ENCODE measurements around the gene RUNX2. TPM values are rescaled to one million over a fixed set of nuclear protein-coding genes. Genes with fewer than 3 reads are reported as not detected.

RUNX2 gene
- total and polyA plus RNA-seq, 9 of the 15 experiments (the other 6 are each of a cell fraction or from before 2014, with no cell fraction given) = 0.29 to 1.00 (median 0.43) TPM

DNA sequence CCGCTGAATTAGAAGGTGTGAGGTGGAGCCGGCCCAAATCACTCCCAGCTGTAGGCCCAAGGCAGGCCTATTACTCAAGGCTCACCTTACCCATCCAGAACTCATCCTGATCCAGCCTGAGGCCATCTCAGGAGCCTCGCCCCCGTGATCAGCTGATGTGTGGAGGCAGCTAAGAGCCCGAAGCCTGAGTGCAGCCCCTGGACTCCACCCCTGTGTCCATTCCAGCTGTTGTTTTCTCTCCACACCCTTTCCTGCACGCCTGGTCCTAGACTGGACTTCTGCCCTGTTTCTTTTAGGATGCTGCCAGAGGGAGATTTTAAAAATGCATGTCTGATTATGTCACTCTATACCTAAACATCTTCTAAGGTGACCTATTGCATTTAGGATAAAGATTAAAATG is 174.3 kb downstream of the RUNX2 start (continued):
- no peak for TF ChIP-seq MTA2 (IDR thresholded peaks at IDR 0.05; ENCODE audit: low read depth)
- TF ChIP-seq, protein P1, sequence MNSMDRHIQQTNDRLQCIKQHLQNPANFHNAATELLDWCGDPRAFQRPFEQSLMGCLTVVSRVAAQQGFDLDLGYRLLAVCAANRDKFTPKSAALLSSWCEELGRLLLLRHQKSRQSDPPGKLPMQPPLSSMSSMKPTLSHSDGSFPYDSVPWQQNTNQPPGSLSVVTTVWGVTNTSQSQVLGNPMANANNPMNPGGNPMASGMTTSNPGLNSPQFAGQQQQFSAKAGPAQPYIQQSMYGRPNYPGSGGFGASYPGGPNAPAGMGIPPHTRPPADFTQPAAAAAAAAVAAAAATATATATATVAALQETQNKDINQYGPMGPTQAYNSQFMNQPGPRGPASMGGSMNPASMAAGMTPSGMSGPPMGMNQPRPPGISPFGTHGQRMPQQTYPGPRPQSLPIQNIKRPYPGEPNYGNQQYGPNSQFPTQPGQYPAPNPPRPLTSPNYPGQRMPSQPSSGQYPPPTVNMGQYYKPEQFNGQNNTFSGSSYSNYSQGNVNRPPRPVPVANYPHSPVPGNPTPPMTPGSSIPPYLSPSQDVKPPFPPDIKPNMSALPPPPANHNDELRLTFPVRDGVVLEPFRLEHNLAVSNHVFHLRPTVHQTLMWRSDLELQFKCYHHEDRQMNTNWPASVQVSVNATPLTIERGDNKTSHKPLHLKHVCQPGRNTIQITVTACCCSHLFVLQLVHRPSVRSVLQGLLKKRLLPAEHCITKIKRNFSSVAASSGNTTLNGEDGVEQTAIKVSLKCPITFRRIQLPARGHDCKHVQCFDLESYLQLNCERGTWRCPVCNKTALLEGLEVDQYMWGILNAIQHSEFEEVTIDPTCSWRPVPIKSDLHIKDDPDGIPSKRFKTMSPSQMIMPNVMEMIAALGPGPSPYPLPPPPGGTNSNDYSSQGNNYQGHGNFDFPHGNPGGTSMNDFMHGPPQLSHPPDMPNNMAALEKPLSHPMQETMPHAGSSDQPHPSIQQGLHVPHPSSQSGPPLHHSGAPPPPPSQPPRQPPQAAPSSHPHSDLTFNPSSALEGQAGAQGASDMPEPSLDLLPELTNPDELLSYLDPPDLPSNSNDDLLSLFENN (IDR thresholded peaks at IDR 0.05; ENCODE audit: low read depth in 2 of 2, low read length in 2 of 2) = no peak
- TF ChIP-seq CCAR2 (IDR thresholded peaks at IDR 0.05; ENCODE audit: low read depth, low read length) = no peak
- no peak for TF ChIP-seq TSC22D4 (tag; IDR thresholded peaks at IDR 0.05)
- TF ChIP-seq ZNF584 (CRISPR knock-in tag; IDR thresholded peaks at IDR 0.05; ENCODE audit: low read depth) = no peak

DNA sequence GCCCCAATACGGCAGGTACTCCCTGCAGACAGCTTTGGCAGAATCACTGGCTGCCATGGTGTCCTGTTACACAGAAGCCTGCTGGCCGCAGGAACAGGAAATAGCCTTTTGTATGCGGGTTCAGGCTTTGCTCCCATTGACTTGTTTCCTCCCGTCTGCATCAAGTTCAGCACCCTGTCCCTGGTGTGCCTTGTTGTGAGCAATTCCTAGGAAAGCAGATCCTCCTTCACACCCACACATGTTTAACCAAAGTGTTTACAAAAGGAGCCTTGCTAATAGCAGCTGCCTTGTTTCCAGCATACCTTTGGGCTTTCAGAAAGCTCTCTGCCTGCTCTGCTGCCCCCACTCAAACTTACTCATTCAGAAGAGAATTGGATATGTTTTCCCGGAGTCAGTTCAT is 176.8 kb downstream of the RUNX2 start:
- no peaks in the 10 kb centered on the region for H3K79me2 ChIP-seq (ENCODE audit: control insufficient read depth, insufficient read depth, low read length)
- H3K36me3 ChIP-seq (ENCODE audit: control insufficient read depth, insufficient read depth, low read length) = no peaks in the 10 kb centered on the region
- no peaks in the 10 kb centered on the region for H4K20me1 ChIP-seq (replicated peaks; ENCODE audit: control insufficient read depth, insufficient read depth, low read length)
- peak overlapping the region; percentile 47; the same call in 1 of the 2 replicates for H3K4me2 ChIP-seq (ENCODE audit: insufficient read depth, low read length)
- no peak overlapping the region for H3K9ac ChIP-seq (ENCODE audit: insufficient read depth in 1 of 2, low read depth in 2 of 2, low read length in 2 of 2)
- POLR2A ChIA-PET = interaction anchor here (0.9 to 1.5 kb wide), 3 partner anchors 9 to 127 kb away, joined by 3 to 6 read pairs (median 4); no protein-coding TSS in a partner anchor
- no peaks in the 10 kb centered on the region for H3K27me3 ChIP-seq (ENCODE audit: control insufficient read depth in 2 of 2, insufficient read depth in 2 of 2, low read length in 2 of 2)
- DNase-seq (ENCODE audit: extremely low read depth in 1 of 4, low spot score in 3 of 4) (peak in 2 of 4 experiments; percentile 13 to 26), ATAC-seq (peak; percentile 52), FAIRE-seq (peak; percentile 77)
- H3K27ac ChIP-seq (ENCODE audit: extremely low read depth, low read depth, low read length) = no peak overlapping the region
- peaks cover 0 to 14% of the 10 kb centered on the region in 2 experiments; a peak in 1 of 5 replicates for H3K4me1 ChIP-seq (replicated peaks in 1 of 2; ENCODE audit: control insufficient read depth in 2 of 2, insufficient read depth in 2 of 2, low read length in 2 of 2)
- intact Hi-C loops (cut with micrococcal nuclease) (no loop called here), in situ Hi-C loops (cut with MboI) (no loop called here)
- H3K4me3 ChIP-seq = no peak overlapping the region
- CTCF ChIA-PET (ENCODE audit: low intra/inter-chr PET ratio) = no interaction called here
- H3K9me3 ChIP-seq (replicated peaks; ENCODE audit: control insufficient read depth, insufficient read depth, low read depth, low read length) = no peaks in the 10 kb centered on the region
- peak overlapping the region; percentile 78; the same call in 1 of the 2 replicates for H2AFZ ChIP-seq (ENCODE audit: low read depth, low read length)
- 15% methylated on average over 5 of the region's 5 CpGs for WGBS (ENCODE audit: insufficient coverage, low coverage, missing lambda C conversion rate)
- BruUV-seq (replicated peaks) = no TSS peak
- no peaks in the 10 kb centered on the region for H3K9me1 ChIP-seq (ENCODE audit: control insufficient read depth, insufficient read depth, low read length)
- peak; percentile 56; the same call in 1 of the 2 replicates for TF ChIP-seq GABPA (tag; conservative IDR thresholded peaks at IDR 0.05; ENCODE audit: low read depth)
- TF ChIP-seq ZBTB40 (IDR thresholded peaks at IDR 0.05) = peak; percentile 47; the same call in 1 of the 2 replicates
- no peak for TF ChIP-seq ZBTB40 (CRISPR knock-in tag; IDR thresholded peaks at IDR 0.05)

All from K562 (cell line).